ENCODE data around the gene RNU6-7.

- TF ChIP-seq ATF3 (IDR thresholded peaks at IDR 0.05; ENCODE audit: borderline replicate concordance, extremely low read depth, low read depth, low read length), result no peak
- no peak for TF ChIP-seq CTCF (IDR thresholded peaks at IDR 0.05 in 2 of 3, conservative IDR thresholded peaks at IDR 0.05 in 1 of 3; ENCODE audit: control insufficient read depth in 2 of 3, extremely low read depth in 1 of 3, insufficient read depth in 1 of 3, low read depth in 3 of 3, low read length in 3 of 3)
- TF ChIP-seq TAF1 (IDR thresholded peaks at IDR 0.05; ENCODE audit: borderline replicate concordance, low read depth, low read length), result no peak
- TF ChIP-seq SP1 (IDR thresholded peaks at IDR 0.05; ENCODE audit: low read depth, low read length), result no peak
- TF ChIP-seq MTA3 (IDR thresholded peaks at IDR 0.05; ENCODE audit: borderline replicate concordance, low read length), result no peak
- no peak for TF ChIP-seq EZH2 (IDR thresholded peaks at IDR 0.05; ENCODE audit: borderline replicate concordance, control insufficient read depth, low read depth, low read length)
- no peak for TF ChIP-seq TCF3 (IDR thresholded peaks at IDR 0.05; ENCODE audit: borderline replicate concordance, insufficient read depth, low read depth, low read length)
- no peak for TF ChIP-seq KAT2A (conservative IDR thresholded peaks at IDR 0.05; ENCODE audit: control insufficient read depth, low read depth, low read length)
- no peak for TF ChIP-seq BACH1 (IDR thresholded peaks at IDR 0.05; ENCODE audit: borderline replicate concordance)
- no peak for TF ChIP-seq ZNF592 (IDR thresholded peaks at IDR 0.05)
- no peak for TF ChIP-seq ELK1 (IDR thresholded peaks at IDR 0.05; ENCODE audit: low read depth, low read length)
- TF ChIP-seq NKRF (conservative IDR thresholded peaks at IDR 0.05), result no peak
- TF ChIP-seq RAD21 (IDR thresholded peaks at IDR 0.05; ENCODE audit: insufficient read depth, low read depth, low read length), result no peak
These were observed 9.2 kb downstream of the RNU6-7 start for GRCh38 chr14:32211068-32211404.

Data from GM12878 (cell line).